C4-2B (cell line): ENCODE results near the gene TTN.
A peak's percentile ranks its signal among the peaks of the same experiment; 100 is the strongest.
"Not testable (repeated sequence)": the region's sequence is repeated elsewhere in the genome, so short reads cannot be mapped to it uniquely, and the experiment has no call there.

Experiments used
- H3K27ac ChIP-seq: fragments of 450-650 bp; 2 replicates; pipeline ENCODE4 v1.5.1; 2017
- CTCF ChIP-seq: fragments of 450-650 bp; conservative IDR thresholded peaks from 2 replicates; pipeline ENCODE4 v1.5.1; 2017; ENCODE audit warnings: mild to moderate bottlenecking
- ZFX ChIP-seq: fragments of 450-650 bp; IDR thresholded peaks from 2 replicates; pipeline ENCODE4 v1.6.1; 2017

TTN gene

DNA sequence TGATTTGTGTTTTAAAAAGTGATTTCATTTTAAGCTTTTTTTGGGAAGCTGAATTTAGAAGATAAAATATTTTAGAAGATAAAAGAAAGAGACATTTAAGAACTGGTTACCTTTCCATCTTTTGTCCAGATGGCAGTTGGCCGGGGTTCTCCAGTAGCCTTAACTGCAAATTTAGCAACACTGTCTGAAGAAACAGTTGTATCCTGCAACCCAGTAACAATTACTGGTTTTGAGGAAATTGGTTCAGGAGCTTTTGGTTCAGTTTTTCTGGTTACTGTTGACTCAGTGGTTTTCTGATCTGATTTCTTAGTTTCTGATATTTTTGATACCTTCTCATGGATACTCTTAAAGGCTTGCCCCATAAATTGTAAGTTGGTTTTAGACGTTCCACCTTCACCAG lies 277.1 kb downstream of the TTN start:
- no peak overlapping the region for H3K27ac ChIP-seq
- TF ChIP-seq CTCF: no peak
- no peak for TF ChIP-seq ZFX

GRCh38 chr2:178529194-178529593 lies 278.0 kb downstream of the TTN start:
- no peak overlapping the region for H3K27ac ChIP-seq
- no peak for TF ChIP-seq ZFX
- no peak for TF ChIP-seq CTCF

DNA sequence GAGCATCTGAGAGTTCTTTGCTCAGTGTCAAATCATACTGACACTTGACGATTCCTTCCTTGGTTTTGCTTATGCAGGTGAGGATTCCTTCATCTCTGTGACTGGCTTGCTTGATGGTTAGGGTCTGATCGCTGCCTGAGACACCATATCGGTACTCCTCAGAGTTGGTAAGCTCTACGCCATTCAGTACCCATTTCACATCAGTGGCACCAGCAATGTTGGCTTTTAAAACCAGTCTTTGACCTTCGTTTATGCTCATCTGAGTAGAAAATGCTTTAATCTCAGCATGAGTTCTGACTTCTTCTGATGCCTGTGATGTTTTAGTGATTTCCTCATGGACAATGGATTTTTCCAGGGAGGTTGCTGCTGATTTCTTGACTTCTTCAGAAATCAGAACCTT lies 278.6 kb downstream of the TTN start:
- no peak overlapping the region for H3K27ac ChIP-seq
- TF ChIP-seq CTCF (no peak), ZFX (no peak)

DNA sequence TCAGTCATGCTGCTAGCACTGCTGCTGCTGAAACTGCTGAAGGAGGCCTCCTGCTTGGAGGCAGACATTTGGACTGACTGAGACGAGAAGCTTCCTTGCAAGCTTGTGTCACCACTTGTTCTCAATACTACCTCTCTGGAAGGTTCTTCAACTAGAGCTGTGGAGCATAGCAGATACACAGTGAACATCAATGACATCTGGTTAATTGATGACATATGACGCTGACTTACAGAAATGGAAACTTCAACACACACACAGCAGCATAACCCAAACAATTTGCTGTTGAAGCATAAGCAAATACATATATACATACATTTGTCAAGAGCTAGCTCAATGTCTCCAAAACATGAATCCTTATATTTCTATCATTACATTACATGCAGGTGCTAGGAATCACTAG lies 279.6 kb downstream of the TTN start:
- no peak overlapping the region for H3K27ac ChIP-seq
- TF ChIP-seq CTCF: no peak
- no peak for TF ChIP-seq ZFX

GRCh38 chr2:178526256-178526655 lies 281.0 kb downstream of the TTN start:
- TF ChIP-seq ZFX (no peak), CTCF (no peak)
- no peak overlapping the region for H3K27ac ChIP-seq

GRCh38 chr2:178525460-178525859 lies 281.8 kb downstream of the TTN start:
- not testable (repeated sequence) for H3K27ac ChIP-seq

GRCh38 chr2:178525010-178525409 lies 282.2 kb downstream of the TTN start:
- not testable (repeated sequence) for H3K27ac ChIP-seq

DNA sequence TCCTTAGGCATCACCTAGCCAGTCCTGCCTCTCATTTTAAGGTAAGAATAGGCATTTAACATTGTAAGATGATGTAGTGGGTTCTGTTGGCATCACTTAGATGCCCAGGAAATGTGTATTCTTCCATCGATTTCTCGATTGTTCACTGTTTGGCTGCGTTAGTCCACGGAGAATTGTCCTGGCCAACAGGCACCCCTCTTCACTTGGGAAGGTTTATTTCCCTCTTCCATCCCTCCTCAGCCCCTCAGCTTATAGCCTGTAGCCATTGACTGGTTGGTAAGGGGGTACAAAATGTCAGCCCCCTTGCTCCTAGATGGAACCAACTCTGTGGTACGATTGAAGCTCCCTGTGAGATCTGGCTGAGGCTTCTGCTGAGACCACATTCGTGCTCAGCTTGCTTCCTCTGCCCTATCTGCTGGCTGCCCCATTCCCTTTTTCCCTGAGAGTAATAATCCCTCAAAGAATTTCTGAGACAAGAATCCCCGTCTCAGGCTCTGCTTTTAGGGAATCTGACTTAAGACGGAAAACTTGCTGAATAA lies 283.6 kb downstream of the TTN start:
- no peak for TF ChIP-seq CTCF
- no peak for TF ChIP-seq ZFX
- H3K27ac ChIP-seq: peak overlapping the region; percentile 76
